ENCODE measurements around the gene PLD2.

- TF ChIP-seq POLR2A (IDR thresholded peaks at IDR 0.05) (no peak), CTCF (IDR thresholded peaks at IDR 0.05) (no peak), POLR2AphosphoS5 (IDR thresholded peaks at IDR 0.05) (no peak), EP300 (IDR thresholded peaks at IDR 0.05; ENCODE audit: low read depth) (no peak)
Measured at GRCh38 chr17:4806456-4806776, 536 bp upstream of the PLD2 start.
